NCI-H345 treated with DMSO at 0.1 percent for 48 hours (cell line): ENCODE data around the gene CDH3.

ENCODE experiments used
- DNase-seq: peaks from one replicate; lab custom pipeline; 2025; ENCODE audit not compliant: unreplicated experiment; lab: John Stamatoyannopoulos, UW

Gene CDH3

DNA sequence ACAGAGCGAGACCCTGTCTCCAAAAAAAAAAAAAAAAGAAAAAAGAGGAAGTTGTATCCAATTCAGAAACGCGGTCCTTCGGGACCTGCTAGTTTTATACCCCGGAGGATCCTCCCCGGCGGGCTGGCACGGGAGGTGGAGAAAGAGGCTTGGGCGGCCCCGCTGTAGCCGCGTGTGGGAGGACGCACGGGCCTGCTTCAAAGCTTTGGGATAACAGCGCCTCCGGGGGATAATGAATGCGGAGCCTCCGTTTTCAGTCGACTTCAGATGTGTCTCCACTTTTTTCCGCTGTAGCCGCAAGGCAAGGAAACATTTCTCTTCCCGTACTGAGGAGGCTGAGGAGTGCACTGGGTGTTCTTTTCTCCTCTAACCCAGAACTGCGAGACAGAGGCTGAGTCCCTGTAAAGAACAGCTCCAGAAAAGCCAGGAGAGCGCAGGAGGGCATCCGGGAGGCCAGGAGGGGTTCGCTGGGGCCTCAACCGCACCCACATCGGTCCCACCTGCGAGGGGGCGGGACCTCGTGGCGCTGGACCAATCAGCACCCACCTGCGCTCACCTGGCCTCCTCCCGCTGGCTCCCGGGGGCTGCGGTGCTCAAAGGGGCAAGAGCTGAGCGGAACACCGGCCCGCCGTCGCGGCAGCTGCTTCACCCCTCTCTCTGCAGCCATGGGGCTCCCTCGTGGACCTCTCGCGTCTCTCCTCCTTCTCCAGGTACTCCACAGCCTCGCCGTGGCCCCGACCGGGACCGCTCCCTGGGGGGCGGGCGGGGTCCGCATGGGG lies at the start of gene CDH3:
TSS of gene CDH3 (plus strand) at position 596 of the 779 bp plus-strand sequence. CDS start at position 666, 70 bp downstream.
- no peak for DNase-seq

DNA sequence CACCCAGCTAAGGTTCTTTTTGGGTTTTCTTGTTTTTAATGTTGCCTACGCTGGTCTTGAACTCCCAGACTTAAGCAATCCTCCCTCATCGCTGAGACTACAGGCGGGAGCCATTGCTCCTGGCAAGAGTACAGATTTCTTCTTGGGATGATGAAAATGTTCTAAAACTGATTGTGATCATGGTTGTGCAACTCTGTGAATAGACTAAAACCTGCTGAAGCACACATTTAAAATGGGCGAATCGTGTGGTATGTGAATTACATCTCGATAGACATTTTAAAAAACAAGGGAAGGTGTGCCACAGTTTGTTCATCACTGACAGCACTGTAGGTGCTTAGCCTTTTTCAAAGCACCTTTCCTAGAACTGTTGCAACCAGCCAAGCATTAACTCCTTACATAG lies 48.8 kb upstream of the CDH3 start:
- DNase-seq: no peak

DNA sequence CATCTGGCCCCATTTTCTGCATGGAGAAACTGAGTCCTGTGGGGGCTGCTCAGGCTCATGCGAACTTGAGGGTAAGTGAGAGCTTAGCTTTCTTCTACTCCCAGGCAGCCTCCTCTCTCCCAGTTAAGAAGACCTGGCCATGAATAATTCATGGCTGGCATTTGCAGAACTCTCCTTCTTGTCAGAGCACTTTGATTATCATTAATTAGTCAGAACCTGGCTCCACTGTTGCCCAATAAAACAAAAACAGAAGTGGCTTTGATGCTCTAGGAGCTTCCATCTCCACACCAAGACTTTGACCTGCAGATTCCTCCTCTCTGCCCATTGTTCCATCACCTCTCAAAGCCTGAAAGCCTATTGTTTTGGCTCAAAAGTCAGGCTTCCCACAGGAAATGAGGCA lies 45.5 kb upstream of the CDH3 start:
- no peak for DNase-seq

DNA sequence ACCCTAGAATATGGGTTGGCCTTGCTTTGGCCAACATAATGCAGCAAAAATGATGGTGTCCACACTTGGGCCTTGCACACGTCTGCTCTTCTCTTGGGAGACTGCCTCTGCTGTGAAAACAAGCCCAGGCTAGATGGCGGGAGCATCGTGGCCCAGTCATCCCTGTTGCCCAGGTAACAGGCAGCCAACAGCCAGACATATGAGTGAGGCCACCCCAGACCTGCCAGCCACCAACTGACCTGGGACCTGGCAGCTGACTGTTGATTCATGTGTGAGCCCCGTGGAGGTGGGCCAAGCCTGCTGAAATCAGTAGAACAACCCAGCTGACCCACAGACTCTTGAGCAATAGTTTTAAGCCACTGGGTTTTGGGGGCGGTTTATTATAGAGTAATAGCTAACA lies 39.4 kb upstream of the CDH3 start:
- DNase-seq: no peak

DNA sequence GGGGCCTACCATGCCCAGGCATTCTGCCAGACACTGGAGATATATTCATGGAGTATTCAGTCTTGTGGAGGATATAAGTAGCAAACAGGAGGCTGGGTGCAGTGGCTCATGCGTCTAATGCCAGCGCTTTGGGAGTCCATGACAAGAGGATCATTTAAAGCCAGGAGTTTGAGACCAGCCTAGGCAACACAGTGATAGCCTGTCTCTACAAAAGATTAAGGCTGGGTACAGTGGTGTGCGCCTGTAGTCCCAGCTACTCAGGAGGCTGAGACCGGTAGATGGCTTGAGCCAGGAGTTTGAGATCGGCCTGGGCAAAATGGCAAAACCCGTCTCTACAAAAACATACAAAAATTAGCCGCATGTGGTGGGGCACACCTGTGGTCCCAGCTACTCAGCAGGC lies 37.7 kb upstream of the CDH3 start:
- no peak for DNase-seq

DNA sequence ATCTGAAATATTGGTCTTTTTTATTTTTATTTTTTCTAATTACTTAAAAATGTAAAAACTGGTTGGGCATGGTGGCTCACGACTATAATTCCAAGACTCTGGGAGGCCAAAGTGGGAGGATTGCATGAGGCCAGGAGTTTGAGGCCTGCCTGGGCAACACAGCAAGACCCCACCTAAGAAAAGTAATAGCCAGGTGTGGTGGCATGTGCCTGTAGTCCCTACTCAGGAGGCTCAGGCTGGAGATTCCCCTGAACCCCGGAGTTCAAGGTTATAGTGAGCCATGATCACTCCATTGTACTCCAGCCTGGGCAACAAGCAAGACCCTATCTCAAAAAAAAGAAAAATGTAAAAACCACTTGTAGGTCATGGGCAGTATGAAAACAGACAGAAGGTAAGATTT lies 36.8 kb upstream of the CDH3 start:
- DNase-seq: no peak

DNA sequence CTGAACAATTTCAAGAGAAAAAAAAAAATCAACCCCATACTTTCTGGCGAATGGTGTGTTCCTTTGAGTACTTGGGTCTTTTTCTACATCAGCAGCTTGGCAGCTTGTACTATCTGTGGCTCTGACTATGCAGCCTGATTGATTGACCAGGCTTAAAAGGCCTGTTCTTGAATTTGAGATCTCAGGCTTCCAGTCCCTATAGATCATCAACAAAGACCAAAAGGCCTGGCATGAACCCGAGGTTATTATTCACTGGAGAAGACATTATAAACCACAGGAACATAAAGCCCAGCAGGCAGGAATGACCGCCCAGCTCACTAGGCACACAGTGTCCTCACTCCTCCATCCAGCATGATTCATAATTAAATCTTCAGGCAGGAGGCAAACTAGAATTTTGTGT lies 32.1 kb upstream of the CDH3 start:
- DNase-seq: no peak

DNA sequence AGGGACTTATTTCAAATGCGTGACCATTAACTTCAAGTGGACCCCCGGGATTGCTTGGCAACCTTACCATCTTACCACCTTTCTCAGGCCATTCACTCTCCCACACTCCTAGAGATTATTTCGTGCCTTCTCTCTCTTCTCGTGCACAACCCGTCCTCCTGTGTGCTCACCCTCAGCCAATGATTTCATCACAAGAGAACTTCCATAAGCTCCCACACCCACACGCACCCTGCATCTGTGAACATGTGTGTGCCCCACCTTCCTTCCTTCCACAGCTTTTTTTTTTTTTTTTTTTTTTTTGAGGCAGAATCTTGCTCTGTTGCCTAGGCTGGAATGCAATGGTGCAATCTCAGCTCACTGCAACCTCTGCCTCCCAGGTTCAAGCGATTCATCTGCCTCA lies 27.4 kb upstream of the CDH3 start:
- DNase-seq: no peak

DNA sequence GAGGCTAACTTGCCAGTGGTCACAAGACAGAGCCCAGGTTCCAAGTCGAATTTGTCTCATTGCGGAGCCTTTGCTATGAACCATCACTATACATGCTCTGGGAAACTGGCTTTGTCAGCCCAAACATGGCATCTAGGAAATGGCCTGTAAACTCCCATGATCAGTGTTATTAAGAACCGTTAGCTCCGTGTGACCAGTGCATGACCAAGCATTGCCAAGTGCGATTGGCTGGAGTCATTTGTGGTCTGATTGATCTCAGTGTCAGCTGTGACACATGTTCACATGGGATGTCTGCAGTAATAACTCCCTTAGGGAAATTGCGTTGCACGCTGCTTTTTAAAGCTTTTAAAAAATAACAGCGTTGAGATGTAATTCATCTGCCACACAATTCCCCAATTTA lies 18.6 kb upstream of the CDH3 start:
- no peak for DNase-seq

DNA sequence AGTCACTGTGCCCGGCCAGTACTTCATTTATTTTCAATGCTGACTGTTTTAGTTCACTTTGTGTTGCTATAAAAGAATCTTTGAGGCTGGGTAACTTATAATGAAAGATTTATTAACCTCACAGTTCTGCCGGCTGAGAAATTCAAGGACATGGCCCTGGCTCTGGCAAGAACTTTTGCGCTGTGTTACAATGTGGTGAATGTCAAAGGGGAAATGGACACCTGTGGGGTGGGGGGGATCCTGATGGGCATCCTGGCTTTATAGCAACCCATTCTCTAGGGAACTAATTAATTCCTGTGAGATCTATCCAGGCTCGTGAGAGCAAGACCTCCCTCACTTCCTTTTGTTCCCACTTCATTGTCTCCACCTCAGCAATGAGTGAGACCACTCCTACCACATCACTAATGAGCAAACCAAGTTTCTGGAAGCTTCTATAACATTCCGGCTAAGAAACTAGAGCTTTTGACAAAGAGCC lies 17.1 kb upstream of the CDH3 start:
- no peak for DNase-seq

DNA sequence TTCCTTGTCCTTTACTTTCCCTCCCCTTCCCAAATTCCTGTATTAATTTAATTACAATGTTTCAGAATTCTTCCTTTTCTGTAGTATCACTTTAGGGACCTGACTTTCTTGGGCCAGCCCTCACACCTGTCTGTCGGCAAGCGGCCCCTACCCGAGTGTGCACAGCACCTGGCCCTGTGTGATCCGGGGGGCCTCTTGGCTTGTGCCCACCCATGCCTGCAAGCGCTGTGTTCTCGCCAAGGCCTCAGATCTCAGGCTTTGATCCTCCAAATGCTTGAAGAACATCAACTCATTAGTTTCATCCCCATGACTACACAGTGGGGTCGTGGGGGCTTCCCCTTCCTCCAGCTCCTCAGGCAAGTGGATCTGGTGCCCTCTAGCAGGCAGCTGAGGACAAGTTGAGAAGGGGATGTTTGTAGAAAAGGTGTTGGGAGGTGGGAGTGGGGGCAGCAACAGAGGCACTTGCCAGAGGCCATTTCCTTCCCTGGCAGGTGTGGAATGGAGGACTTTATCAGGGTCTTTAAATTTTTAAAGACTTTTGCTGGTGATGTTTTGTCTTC lies 15.7 kb upstream of the CDH3 start:
- no peak for DNase-seq

DNA sequence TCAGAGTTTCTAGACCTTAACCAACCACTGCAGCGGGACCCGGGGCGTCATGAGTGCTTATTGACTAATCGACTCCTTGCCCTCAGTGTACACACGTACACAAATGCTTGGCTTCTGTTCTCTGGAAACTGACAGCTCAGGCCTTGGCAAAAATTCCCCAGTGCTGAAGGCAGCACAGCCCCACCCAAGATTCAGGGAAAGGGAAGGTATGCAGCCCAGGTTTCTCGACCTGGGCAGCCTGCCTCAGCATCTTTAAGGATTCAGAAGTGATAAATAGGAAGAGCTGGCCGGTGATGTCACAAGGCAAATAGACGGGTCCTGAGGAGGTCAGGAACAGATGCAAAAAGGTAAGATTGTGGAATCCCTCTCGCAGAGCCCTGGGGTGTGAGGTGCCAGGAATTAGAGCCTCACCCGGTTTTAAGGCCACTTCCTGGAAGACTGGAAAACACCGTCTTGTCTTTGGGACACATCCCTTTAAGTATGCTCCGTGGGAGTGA lies 9.0 kb upstream of the CDH3 start:
- DNase-seq: no peak

DNA sequence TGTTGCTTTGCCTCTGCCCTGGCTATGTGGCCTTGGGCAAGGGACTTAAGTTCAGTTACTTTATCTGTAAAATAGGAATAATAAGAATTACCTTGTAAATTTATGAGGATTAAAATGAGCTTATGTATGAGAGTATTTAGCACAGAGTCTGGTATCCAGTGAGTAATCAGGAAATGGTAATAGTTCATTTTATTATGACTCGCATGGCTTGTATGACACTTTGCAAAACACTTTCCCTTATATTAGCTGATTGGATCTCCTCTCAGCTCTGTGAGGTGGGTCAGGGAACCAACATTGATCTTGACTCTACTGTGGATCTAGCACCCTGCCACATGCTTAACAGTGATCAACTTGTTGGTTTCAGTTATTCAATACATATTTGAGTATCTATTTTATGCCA lies 8.3 kb upstream of the CDH3 start:
- no peak for DNase-seq

DNA sequence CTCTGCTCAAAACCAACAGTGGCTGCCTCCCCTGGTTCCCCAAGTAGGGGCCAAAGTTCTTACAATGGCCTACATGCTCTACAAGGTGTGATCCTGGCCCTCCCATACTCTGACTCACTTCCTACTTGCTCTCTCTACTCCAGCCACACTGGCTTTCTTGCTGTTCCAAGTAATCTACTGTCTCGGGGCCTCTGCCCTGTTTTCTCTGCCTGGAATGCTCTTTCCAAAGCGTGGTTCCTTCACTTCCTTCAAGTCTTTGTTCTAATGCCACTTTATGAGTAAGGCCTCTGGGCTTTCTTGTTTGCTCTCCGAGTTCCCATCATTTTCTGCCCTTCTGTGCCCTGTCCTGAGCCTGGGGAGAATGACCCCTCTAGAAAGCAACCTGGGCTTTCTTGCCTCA lies 4.1 kb upstream of the CDH3 start:
- DNase-seq: no peak

DNA sequence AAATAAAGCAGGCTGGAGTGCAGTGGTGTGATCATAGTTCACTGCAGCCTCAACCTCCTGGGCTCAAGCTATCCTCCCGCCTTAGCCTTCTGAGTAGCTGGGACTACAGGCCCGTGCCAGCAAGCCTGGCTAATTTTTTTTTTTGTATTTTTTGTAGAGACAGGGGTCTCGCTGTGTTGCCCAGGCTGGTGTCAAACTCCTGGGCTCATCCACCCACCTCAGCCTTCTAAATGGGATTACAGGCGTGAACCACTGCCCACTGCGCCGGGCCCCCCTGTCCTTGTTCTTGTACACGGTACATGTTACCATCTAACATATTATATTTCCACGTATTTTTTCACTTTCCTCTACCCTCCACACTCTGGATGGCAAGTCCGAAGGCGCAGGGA lies 3.1 kb upstream of the CDH3 start:
- no peak for DNase-seq

DNA sequence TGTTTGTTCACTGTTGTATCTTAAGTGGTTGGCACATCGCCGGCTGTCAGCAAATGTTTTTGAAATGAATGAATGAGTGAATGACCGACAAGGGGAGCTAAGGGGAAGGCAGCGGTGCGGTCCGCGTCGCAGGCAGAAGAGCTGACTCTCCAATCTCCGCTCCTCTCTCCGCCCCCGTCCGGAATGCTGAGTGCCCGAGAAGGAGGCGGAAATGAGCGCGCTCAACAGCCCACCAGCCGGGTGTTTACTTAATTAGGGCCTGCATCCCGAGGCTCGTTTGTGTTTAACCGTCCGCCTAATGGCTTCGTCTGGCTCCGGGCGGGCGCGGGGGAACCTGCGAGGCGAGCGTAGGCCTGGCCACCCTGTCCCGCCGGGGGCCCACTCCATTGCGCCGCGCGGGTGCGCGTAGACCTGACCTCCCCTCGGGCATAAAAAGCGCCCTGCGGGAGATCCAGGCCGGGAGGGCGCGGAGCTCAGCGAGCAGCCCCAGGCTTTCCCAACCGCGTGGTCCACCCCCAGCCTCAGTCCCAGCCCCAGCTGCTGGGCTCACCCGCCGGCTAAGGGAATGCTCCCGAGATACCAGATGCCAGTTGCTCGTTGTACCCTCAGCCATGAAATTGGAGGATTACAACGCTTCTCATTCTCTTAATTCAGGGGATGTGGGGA lies 2.5 kb upstream of the CDH3 start:
- DNase-seq: no peak

DNA sequence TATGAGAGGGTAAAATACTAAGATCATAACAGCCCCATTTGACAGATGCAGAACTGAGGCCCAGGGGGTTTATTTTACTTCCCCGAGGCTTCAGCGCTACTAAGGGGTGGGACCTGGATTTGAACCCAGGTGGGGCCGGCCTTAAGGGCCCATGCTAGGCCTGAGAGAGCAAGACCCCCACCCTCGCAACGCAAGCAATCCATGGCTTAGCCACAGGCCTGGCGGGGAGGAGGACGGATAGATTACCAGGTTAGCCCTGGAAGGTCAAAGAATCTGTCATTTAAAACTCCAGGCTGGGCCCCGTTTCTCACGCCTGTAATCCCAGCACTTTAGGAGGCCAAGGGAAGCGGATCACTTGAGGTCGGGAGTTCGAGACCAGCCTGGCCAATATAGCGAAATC lies 1.9 kb upstream of the CDH3 start:
- DNase-seq: no peak

DNA sequence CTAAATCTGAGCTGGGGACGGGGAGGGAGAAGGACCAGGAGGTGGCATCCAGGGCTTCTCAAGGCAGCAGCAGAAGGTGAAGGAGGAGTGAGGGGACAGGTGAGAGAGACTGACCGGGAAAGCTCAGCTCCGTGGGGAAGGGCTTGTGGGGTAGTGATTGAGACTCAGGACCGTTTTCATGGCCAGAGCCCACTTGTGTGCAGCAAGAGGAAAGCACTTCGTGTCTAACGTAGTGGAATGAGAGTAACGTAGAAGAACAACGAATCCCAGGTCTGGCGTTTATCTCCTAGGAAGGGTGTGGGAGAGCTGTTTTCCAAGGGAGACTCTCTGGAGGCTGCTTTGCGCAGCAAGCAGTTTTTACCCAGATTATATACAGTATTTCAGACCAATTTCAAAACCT lies 1.3 kb upstream of the CDH3 start:
- no peak for DNase-seq

DNA sequence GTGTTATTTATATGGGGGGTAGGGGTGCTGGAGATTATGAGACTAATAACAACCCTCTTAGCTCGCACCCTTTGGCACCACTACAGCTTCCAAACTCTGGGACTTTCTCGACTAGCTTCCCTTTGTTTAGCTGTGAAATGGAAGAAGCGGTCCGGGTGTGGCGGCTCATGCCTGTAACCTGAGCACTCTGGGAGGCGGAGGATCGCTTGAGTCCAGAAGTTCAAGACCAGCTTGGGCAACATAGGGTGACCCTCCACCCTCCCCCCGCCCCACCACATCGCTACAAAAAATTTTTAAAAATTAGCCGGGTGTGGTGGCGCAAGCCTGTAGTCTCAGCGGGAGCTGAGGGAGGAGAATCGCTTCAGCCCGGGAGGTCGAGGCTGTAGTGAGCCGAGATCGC lies 814 bp upstream of the CDH3 start:
- DNase-seq: no peak

DNA sequence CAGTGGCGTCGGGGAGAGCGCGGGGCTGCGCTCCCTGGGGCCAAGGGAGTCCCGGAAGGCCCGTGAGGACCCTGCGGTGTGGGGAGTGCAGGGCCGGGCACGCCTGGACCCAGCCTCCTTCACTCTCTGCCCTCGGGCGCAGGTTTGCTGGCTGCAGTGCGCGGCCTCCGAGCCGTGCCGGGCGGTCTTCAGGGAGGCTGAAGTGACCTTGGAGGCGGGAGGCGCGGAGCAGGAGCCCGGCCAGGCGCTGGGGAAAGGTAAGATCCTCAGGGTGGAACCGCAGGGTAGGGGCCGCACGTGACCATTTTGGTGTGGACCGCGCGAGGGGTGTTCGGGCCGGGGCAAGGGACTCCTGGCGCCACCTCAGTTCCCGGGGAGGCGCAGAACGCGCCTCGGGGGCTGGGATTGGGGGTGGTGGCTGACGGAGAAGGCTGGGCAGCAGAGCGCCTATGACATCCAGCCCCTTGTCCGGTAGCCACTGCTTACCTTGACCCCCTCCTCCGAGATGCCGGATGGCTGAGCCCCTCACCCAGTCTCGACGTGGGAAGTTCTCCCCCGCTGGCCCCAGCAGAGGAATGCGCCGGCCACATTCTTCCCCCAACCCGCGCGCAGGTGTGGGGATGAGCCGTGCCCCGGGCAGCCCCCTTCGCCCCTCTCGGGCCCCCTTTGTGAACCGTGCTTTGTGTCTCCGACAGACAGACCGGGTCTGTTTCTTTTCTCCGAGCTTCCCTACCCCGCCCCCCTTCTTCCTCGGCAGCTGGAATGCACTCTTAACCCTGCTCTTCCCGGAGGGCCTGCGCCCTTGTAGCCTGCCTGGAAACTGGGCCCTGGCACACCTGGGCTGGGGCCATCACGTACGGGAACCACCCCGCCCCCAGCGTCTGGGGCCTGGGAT lies 631 bp downstream of the CDH3 start:
- no peak for DNase-seq

DNA sequence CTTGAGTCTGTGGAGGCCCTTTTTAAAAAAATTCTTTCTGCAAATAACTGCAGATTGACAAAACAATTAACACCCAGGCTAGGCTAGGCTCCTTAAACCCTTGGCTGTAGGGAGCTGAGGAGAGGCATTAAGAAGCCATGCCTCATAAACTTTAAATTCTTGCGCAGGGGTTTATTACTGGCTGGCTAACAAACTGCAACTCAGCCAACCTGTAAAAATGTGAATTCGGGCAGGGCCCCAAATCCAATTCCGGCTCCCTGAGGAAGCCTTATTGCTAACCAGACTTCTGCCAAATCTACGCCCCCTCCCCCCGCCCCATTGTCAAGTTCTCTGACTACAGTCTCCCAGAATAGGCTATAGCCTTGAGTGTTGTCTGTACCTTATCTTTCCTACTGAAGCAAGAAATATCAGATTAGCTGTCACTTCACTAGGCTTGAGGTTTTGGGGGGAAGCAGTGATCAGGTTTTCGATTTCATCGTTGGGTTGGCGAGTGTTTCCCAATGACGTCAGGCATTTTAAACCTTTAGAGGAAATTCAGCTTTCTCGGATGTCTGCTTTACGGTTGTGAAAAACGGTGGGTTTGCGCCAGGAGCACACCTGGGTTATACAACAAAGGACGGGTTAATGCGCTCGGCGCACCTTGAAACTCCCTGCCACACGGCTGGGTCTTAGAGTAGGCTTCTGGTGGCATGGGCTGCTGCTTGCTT lies 2.0 kb downstream of the CDH3 start:
- no peak for DNase-seq
